ENCODE results near the gene PFKFB3.
"Not testable (repeated sequence)": the region's sequence is repeated elsewhere in the genome, so short reads cannot be mapped to it uniquely, and the experiment has no call there.

Gene PFKFB3

GRCh38 chr10:6202684-6203330 lies at the start of gene PFKFB3:
Gene PFKFB3, plus strand, starts transcription at chr10:6202932. Its CDS starts 329 bp downstream, at chr10:6203261.
- peak; percentile 94 for DNase-seq

GRCh38 chr10:6153845-6154244 lies 48.9 kb upstream of the PFKFB3 start:
- no peak for DNase-seq

GRCh38 chr10:6154566-6154965 lies 48.2 kb upstream of the PFKFB3 start:
- no peak for DNase-seq

GRCh38 chr10:6158276-6158675 lies 44.5 kb upstream of the PFKFB3 start:
- no peak for DNase-seq

- no peak for DNase-seq
These were observed 40.8 kb upstream of the PFKFB3 start for GRCh38 chr10:6161921-6162320.

- no peak for DNase-seq
These were observed 40.0 kb upstream of the PFKFB3 start for GRCh38 chr10:6162589-6163356.

- DNase-seq: peak; percentile 93
These were observed 39.1 kb upstream of the PFKFB3 start for GRCh38 chr10:6163364-6164270.

- no peak for DNase-seq
These were observed 38.2 kb upstream of the PFKFB3 start for GRCh38 chr10:6164271-6165095.

- no peak for DNase-seq
These were observed 37.5 kb upstream of the PFKFB3 start for GRCh38 chr10:6165221-6165725.

- DNase-seq: not testable (repeated sequence)
These were observed 36.8 kb upstream of the PFKFB3 start for GRCh38 chr10:6165933-6166332.

- no peak for DNase-seq
These were observed 35.3 kb upstream of the PFKFB3 start for GRCh38 chr10:6167456-6167855.

GRCh38 chr10:6168084-6168483 lies 34.6 kb upstream of the PFKFB3 start:
- no peak for DNase-seq

- no peak for DNase-seq
These were observed 32.1 kb upstream of the PFKFB3 start for GRCh38 chr10:6170638-6171037.

- peak; percentile 60 for DNase-seq
These were observed 30.6 kb upstream of the PFKFB3 start for GRCh38 chr10:6171881-6172695.

GRCh38 chr10:6173203-6173602 lies 29.5 kb upstream of the PFKFB3 start:
- peak; percentile 78 for DNase-seq

- DNase-seq: no peak
These were observed 28.4 kb upstream of the PFKFB3 start for GRCh38 chr10:6174201-6174874.

- DNase-seq: no peak
These were observed 27.2 kb upstream of the PFKFB3 start for GRCh38 chr10:6175329-6176055.

- DNase-seq: no peak
These were observed 26.0 kb upstream of the PFKFB3 start for GRCh38 chr10:6176691-6177231.

GRCh38 chr10:6177880-6178281 lies 24.9 kb upstream of the PFKFB3 start:
- no peak for DNase-seq

GRCh38 chr10:6178581-6178980 lies 24.2 kb upstream of the PFKFB3 start:
- no peak for DNase-seq

All from activated CD4-positive, alpha-beta T cell treated with anti-CD3 and anti-CD28 coated beads, Interleukin-2, amount 50 U/mL, for 16 hours (primary cell).